HCT116 (cell line): ENCODE results near the gene SUSD3. TPM values are rescaled to one million over a fixed set of nuclear protein-coding genes. Genes with fewer than 3 reads are reported as not detected.

Experiments
- ATAC-seq: fragments of 200-7000 bp; cut with Tn5 transposase; 2 replicates; pipeline ENCODE4 v1.9.1; 2020; ENCODE audit warnings: mild to moderate bottlenecking, moderate library complexity
- BruUV-seq: library from RNA; stranded (reverse); fragments of 400-500 nt; replicated peaks from 2 replicates; lab custom pipeline; 2021; lab: Mats Ljungman, UMichigan
- CTCF ChIA-PET: fragments of 300-600 bp; sonication (Branson Sonifier 250); formaldehyde crosslinking; loops from one replicate; lab custom pipeline; 2021; ENCODE audit warnings: antibody characterized with exemption; lab: Charles Lee
- POLR2A ChIA-PET: fragments of 300-600, 350-600 bp; sonication (Branson Sonifier 250); formaldehyde crosslinking; loops from one replicate; lab custom pipeline; 2021; ENCODE audit warnings: antibody characterized with exemption; lab: Charles Lee
- RAD21 ChIA-PET, 2 experiments: fragments of 300-600 bp; sonication (Branson Sonifier 250); formaldehyde crosslinking; loops; one replicate each; lab custom pipeline; 2023; ENCODE audit warnings: low total read pairs in 2 of 2; ENCODE audit not compliant: uncharacterized antibody in 2 of 2, unreplicated experiment in 2 of 2, low non-redundant PET in 1 of 2; lab: Charles Lee
- DNase-seq: peaks from one replicate; pipeline ENCODE4 v3.0.0-alpha.2; 2010; ENCODE audit warnings: low read depth, low spot score
- H2AFZ ChIP-seq: fragments of 200-600 bp; shearing (Covaris generic), sonication (generic); 2 replicates; pipeline ENCODE4 v1.6.1; 2017; ENCODE audit warnings: low read depth, mixed run types, mixed read lengths, antibody characterized with exemption, low read length; ENCODE audit not compliant: poor library complexity, severe bottlenecking
- H3K27ac ChIP-seq: 2 replicates; pipeline ENCODE4 v1.5.1; 2012; ENCODE audit warnings: low read depth, low read length
- H3K27me3 ChIP-seq: fragments of 200-600 bp; sonication (generic); 2 replicates; pipeline ENCODE4 v1.6.1; 2016; ENCODE audit warnings: mixed run types, low read length, mixed read lengths; ENCODE audit not compliant: insufficient read depth
- H3K36me3 ChIP-seq, 2 experiments: fragments of 200-500 bp in 1 of 2; fragments of 200-600 bp in 1 of 2; sonication (Bioruptor generic) in 1 of 2; sonication (generic) in 1 of 2; 2 replicates each; pipeline versions ENCODE4 v1.5.1 to v1.6.1; 2014 to 2016; ENCODE audit warnings: low read length in 2 of 2, inconsistent platforms in 1 of 2, mixed read lengths in 1 of 2, mixed run types in 1 of 2; ENCODE audit not compliant: insufficient read depth in 2 of 2, control insufficient read depth in 1 of 2
- H3K4me1 ChIP-seq, 2 experiments: fragments of 200-600 bp in 1 of 2; sonication (generic) in 1 of 2; 2 replicates each; pipeline versions ENCODE4 v1.5.1 to v1.6.1; 2012 to 2017; ENCODE audit warnings: low read length in 2 of 2, inconsistent platforms in 1 of 2, mild to moderate bottlenecking in 1 of 2, mixed read lengths in 1 of 2, mixed run types in 1 of 2, moderate library complexity in 1 of 2; ENCODE audit not compliant: insufficient read depth in 2 of 2, control insufficient read depth in 1 of 2
- H3K4me2 ChIP-seq: fragments of 200-600 bp; sonication (generic); 2 replicates; pipeline ENCODE4 v1.6.1; 2017; ENCODE audit warnings: mixed run types, low read length, mixed read lengths
- H3K4me3 ChIP-seq, 2 experiments: fragments of 200-600 bp in 1 of 2; sonication (generic) in 1 of 2; replicated peaks in 1 of 2; 2 replicates each; pipeline ENCODE4 v1.5.1; 2011 to 2016; ENCODE audit warnings: low read length in 2 of 2, control low read depth in 1 of 2, low read depth in 1 of 2, mild to moderate bottlenecking in 1 of 2, mixed read lengths in 1 of 2, mixed run types in 1 of 2
- H3K79me2 ChIP-seq: fragments of 200-600 bp; sonication (generic); 2 replicates; pipeline ENCODE4 v1.6.1; 2017; ENCODE audit warnings: mild to moderate bottlenecking, mixed run types, low read length, moderate library complexity, mixed read lengths; ENCODE audit not compliant: insufficient read depth
- H3K9ac ChIP-seq: fragments of 200-600 bp; sonication (generic); 2 replicates; pipeline ENCODE4 v1.6.1; 2016; ENCODE audit warnings: low read length, mixed read lengths
- H3K9me2 ChIP-seq: fragments of 200-600 bp; sonication (generic), shearing (Covaris generic); 2 replicates; pipeline ENCODE4 v1.6.1; 2017; ENCODE audit warnings: mixed run types, mild to moderate bottlenecking, moderate library complexity; ENCODE audit not compliant: insufficient read depth
- H3K9me3 ChIP-seq, 2 experiments: fragments of 200-500 bp in 1 of 2; fragments of 200-600 bp in 1 of 2; sonication (Bioruptor generic) in 1 of 2; sonication (generic) in 1 of 2; 2 replicates each; pipeline ENCODE4 v1.6.1; 2014 to 2017; ENCODE audit warnings: low read length in 2 of 2, mixed read lengths in 2 of 2, inconsistent platforms in 1 of 2, low read depth in 1 of 2, mild to moderate bottlenecking in 1 of 2, mixed run types in 1 of 2, moderate library complexity in 1 of 2; ENCODE audit not compliant: control insufficient read depth in 1 of 2, insufficient read depth in 1 of 2
- H4K20me1 ChIP-seq: fragments of 200-600 bp; sonication (generic), shearing (Covaris generic); 2 replicates; pipeline ENCODE4 v1.6.1; 2017; ENCODE audit warnings: mixed run types, mild to moderate bottlenecking, moderate library complexity; ENCODE audit not compliant: insufficient read depth
- FOSL1 ChIP-seq: IDR thresholded peaks from 2 replicates; pipeline ENCODE4 v1.6.1; 2012; ENCODE audit warnings: low read depth
- JUND ChIP-seq: IDR thresholded peaks from 2 replicates; pipeline ENCODE4 v1.6.1; 2012
- SP1 ChIP-seq: IDR thresholded peaks from 2 replicates; pipeline ENCODE4 v1.6.1; 2012; ENCODE audit warnings: low read depth
- SRF ChIP-seq: IDR thresholded peaks from 2 replicates; pipeline ENCODE4 v1.6.1; 2012; ENCODE audit warnings: low read depth
- TCF7L2 ChIP-seq: IDR thresholded peaks from 2 replicates; pipeline ENCODE4 v1.7.0; 2011; ENCODE audit warnings: borderline replicate concordance, inconsistent platforms; ENCODE audit not compliant: insufficient read depth, insufficient read length; ENCODE audit errors: extremely low read depth
- YY1 ChIP-seq: IDR thresholded peaks from 2 replicates; pipeline ENCODE4 v1.6.1; 2011; ENCODE audit warnings: low read length, low read depth, moderate library complexity, mild to moderate bottlenecking; ENCODE audit not compliant: insufficient replicate concordance; ENCODE audit errors: extremely low read depth
- ZBTB33 ChIP-seq: IDR thresholded peaks from 2 replicates; pipeline ENCODE4 v1.6.1; 2011; ENCODE audit warnings: mild to moderate bottlenecking, low read length, moderate library complexity; ENCODE audit not compliant: insufficient replicate concordance; ENCODE audit errors: extremely low read depth
- ZNF274 ChIP-seq: fragments of 200-500 bp; sonication (Bioruptor generic); IDR thresholded peaks from 2 replicates; pipeline ENCODE4 v1.6.1; 2014; ENCODE audit warnings: mild to moderate bottlenecking, low read depth, low read length, inconsistent platforms
- intact Hi-C: fragments of 100-400 bp; cut with micrococcal nuclease; formaldehyde crosslinking; loops from 2 replicates; pipeline ENCODE4 v1.10.0; 2022
- total RNA-seq: library from RNA; stranded (reverse); gene quantifications from one replicate; pipeline ENCODE4 v1.2.1, GENCODE V29; 2021; ENCODE audit not compliant: unreplicated experiment
- TF ChIP-seq, protein P1 (sequence below): IDR thresholded peaks from 2 replicates; pipeline ENCODE4 v1.6.1; 2012

Gene SUSD3
- total RNA-seq, 1 experiment from 2014 or later, result 11.3 TPM

- Histone ChIP-seq H3K27me3 (no peaks in the 10 kb centered on the region), H2AFZ (no peak overlapping the region), H3K9ac (peak overlapping the region; percentile 68), H3K9me2 (no peaks in the 10 kb centered on the region), H3K4me1 (peaks cover 14 to 38% of the 10 kb centered on the region in 2 experiments), H3K79me2 (no peaks in the 10 kb centered on the region), H3K27ac (peak overlapping the region; percentile 23; the same call in 1 of the 2 replicates), H3K36me3 (no peaks in the 10 kb centered on the region), H3K4me3 (peak overlapping the region; percentile 53 to 64), H3K9me3 (no peaks in the 10 kb centered on the region), H3K4me2 (peak overlapping the region; percentile 87), H4K20me1 (no peaks in the 10 kb centered on the region)
- DNase-seq (no peak), ATAC-seq (peak; percentile 41)
- POLR2A ChIA-PET, result interaction anchor here (1.0 kb wide), 1 partner anchor 56 kb away, joined by 3 read pairs; no protein-coding TSS in a partner anchor
- CTCF ChIA-PET, result no interaction called here
- RAD21 ChIA-PET, result no interaction called here
- intact Hi-C loops, result no loop called here
- no TSS peak for BruUV-seq
- TF ChIP-seq ZNF274 (no peak), SP1 (no peak), FOSL1 (no peak), SRF (no peak)
Observed at GRCh38 chr9:93059011-93059714, 662 bp downstream of the SUSD3 start.

- intact Hi-C loops, result no loop called here
- H3K9ac ChIP-seq, result no peak overlapping the region
Observed at GRCh38 chr9:93059715-93060578, 1.4 kb downstream of the SUSD3 start.

More at GRCh38 chr9:93059715-93060578, 1.4 kb downstream of the SUSD3 start:
- ChIA-PET POLR2A (interaction anchor here (1.0 kb wide), 1 partner anchor 57 kb away, joined by 3 read pairs; no protein-coding TSS in a partner anchor), RAD21 (no interaction called here), CTCF (no interaction called here)
- Histone ChIP-seq H3K4me2 (peak overlapping the region; percentile 87), H3K4me1 (peaks cover 14 to 38% of the 10 kb centered on the region in 2 experiments), H4K20me1 (no peaks in the 10 kb centered on the region), H2AFZ (no peak overlapping the region), H3K27me3 (no peaks in the 10 kb centered on the region), H3K36me3 (no peaks in the 10 kb centered on the region), H3K9me3 (no peaks in the 10 kb centered on the region), H3K79me2 (no peaks in the 10 kb centered on the region), H3K9me2 (no peaks in the 10 kb centered on the region), H3K4me3 (peak overlapping the region; percentile 53 to 64; a peak in 3 of 4 replicates), H3K27ac (no peak overlapping the region; the same call in 1 of the 2 replicates)
- TSS peak; percentile 52 for BruUV-seq
- no peak for DNase-seq
- TF ChIP-seq JUND, result no peak
- no peak for TF ChIP-seq TCF7L2
- no peak for TF ChIP-seq ZBTB33
- TF ChIP-seq, protein P1, sequence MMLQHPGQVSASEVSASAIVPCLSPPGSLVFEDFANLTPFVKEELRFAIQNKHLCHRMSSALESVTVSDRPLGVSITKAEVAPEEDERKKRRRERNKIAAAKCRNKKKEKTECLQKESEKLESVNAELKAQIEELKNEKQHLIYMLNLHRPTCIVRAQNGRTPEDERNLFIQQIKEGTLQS, result no peak
- TF ChIP-seq YY1, result no peak
- no peak for ATAC-seq
